Fibroblast of mammary gland (primary cell): ENCODE results near the gene STXBP2.

Experiments
- DNase-seq: peaks from one replicate; pipeline ENCODE4 v3.0.0-alpha.2; 2010; ENCODE audit warnings: low read depth
- H3K4me3 ChIP-seq: 2 replicates; pipeline ENCODE4 v1.5.1; 2011; ENCODE audit warnings: low read depth, mild to moderate bottlenecking, low read length, moderate library complexity; ENCODE audit not compliant: control insufficient read depth
- CTCF ChIP-seq: conservative IDR thresholded peaks from 2 replicates; pipeline ENCODE4 v1.5.1; 2011; ENCODE audit warnings: low read depth, low read length, inconsistent platforms; ENCODE audit not compliant: control insufficient read depth, insufficient read depth

Gene STXBP2

DNA sequence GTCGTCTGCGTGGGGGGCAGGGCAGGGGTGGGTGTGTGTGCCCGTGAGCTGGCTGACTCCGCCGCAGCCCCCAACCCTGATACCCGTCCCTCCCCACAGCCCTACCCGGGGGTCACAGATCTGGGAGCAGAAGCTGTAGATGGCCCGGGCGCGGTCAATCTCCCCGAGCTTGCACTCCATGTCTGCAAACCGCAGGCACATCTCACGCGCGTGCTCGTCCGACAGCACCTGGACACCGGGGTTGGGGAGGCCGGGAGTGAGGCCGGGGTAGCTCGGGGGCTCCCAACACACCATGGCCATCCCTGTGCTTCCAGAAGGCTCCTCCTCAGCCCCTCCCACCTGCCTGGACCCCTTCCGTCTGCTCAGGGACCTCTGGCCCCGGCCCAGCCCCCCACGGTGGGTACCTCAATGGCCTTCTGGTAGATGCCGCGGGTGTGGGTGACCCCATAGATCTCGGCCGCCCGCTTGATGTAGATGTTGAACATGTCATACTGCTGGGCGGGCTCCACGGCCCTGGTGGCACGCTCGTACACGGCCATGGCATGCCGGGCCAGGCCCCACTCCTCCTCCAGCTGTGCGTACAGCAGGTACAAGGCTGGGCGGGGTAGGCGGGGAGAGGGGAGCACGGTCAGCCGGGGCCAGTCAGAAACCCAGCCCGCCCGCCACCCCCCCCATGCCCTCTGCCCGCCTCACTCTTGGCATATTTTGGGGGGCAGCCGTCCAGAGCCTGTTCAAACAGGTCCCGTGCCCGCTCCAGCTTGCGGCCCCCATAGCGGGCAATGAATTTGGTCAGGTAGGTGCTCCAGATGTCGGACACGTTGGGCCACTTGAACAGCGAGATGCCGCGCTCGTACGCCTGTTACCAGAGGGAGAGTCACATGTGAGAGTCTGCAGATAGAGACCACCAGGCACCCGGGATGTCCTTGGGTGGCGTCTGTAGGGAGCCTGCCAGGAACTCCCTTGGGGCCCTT, 16.2 kb upstream of the STXBP2 start:
- DNase-seq = no peak
- H3K4me3 ChIP-seq = no peak overlapping the region
- no peak for TF ChIP-seq CTCF

GRCh38 chr19:7622933-7623685, 13.8 kb upstream of the STXBP2 start:
- no peak for TF ChIP-seq CTCF
- no peak for DNase-seq
- no peak overlapping the region for H3K4me3 ChIP-seq

- no peak overlapping the region for H3K4me3 ChIP-seq
- no peak for TF ChIP-seq CTCF
- DNase-seq = no peak
These were observed 12.9 kb upstream of the STXBP2 start for GRCh38 chr19:7623725-7624603.

DNA sequence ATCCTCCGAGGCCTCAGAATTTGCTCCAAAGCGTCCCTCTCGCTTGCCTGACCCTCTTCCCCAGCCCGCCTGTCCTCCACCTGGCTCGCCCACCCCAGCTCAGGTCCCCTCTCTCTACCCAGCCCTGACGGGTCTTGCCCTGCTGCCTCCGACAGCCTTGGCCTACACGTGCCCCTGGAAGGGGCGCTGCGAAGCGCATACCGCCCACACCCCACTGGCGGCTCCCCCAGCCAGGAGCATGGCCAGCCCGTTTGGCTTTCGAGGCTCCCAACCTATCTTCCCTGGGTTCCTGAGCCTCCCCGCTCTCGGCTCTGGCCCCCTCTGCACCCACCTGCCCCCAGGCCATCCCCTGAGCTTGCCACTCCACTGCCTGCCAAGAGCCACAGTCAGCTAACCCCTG, 12.1 kb upstream of the STXBP2 start:
- TF ChIP-seq CTCF = no peak
- no peak overlapping the region for H3K4me3 ChIP-seq
- DNase-seq = no peak

DNA sequence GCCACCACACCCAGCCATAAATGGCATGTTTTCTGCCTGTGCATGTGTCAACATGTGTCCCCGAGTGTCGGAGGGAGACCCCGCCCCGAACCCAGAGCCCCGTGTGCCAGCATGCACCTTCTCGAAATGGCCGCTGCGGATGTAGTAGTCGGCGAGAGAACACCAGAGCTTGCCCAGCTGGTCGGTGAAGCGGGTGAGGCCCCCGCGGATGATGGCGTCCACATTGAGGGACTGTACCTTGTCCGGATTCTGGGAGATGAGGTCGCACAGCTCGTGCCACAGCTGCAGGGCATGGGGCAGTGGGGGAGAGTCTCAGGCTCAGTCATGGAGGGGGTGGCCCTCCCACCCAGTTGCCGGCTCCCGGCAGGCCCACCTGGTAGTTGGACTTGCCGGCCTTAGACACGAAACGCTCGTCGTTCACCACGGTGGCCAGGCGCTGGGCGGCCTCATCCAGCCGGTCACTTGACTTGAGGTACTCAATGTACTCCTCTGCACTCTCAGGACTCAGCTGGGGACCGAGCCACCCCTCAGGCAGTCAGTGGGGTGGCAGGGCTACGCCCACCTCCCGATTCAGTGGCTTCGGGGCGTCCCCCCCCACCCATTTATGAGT, 11.0 kb upstream of the STXBP2 start:
- DNase-seq = no peak
- TF ChIP-seq CTCF = no peak
- no peak overlapping the region for H3K4me3 ChIP-seq

GRCh38 chr19:7627166-7627565, 9.7 kb upstream of the STXBP2 start:
- no peak overlapping the region for H3K4me3 ChIP-seq
- TF ChIP-seq CTCF = no peak
- DNase-seq = no peak
